Measurements from ENCODE around the gene NIM1K.
"Not testable (repeated sequence)": the region's sequence is repeated elsewhere in the genome, so short reads cannot be mapped to it uniquely, and the experiment has no call there.

Gene NIM1K

DNA sequence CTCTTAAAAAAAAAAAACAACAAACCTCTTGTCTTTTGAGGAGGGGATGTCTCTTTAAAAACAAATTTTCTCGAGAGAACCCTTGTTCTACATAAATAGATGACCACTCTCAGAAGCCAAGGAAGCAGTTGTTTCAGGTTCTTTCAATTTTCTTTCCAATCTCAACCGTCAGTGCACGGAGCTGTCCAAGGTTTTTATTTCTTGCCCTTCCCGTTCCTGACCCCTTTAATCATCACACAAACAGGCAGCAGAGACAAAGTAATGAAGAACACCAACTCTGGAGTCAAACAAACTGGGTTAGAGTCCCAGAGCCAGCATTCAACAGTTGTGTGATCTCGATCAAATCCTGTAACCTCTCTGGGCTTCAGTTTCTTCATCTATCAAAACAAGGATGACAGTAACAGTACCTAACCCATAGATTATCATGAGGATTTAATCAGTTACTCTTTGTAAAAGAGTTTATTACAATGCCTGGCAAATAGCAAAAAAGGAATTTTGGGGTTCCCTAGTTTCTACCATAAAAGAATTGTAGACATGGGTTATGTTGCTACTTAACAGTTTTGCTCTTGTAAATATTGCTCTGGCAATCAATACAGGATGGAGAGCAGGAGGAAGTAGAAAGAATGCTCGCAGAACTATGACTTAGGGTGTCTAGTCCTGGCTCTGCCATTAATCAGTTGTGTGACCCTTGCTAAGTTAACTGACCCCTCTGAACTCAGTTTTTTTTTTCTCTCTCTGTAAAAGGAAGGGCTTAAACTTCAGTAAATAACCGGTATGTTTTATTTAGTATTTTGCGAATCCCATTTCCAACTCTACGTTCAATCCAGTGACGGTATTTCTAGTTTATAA lies 1.0 kb upstream of the NIM1K start:
- in situ Hi-C loops (cut with MboI; ENCODE audit: low sequenced_read_pairs): no loop called here

DNA sequence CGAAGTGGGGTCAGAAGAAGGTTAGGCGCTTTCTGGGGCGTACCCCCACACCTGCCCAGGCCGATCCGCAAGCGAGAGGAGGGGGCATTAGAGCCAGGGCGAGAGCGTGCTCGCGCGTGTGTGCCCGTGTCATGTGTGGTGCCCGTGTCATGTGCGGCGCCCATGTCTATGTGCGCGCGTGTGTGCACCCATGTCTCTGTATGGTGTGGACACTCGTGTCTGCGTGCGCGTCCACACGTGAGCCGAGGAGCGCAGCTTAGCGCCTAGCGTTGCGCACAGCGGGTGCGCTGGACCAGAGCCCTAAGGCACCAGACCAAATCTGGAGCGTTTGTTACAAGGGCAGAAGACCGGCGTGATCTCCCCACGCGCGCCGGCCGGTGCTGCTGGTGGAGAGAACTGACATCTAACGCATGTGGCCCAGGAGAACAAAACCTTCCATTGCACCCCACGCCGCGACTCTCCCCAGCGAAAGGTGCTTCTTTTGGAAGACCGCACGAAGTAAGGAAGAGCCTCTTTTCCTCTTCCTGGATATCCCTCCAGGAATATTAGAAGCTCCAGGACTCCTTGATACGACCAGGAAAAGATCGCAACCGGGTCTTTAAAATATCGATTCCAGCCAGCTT lies 644 bp downstream of the NIM1K start:
- in situ Hi-C loops (cut with MboI; ENCODE audit: low sequenced_read_pairs): no loop called here

- in situ Hi-C loops (cut with MboI; ENCODE audit: low sequenced_read_pairs): no loop called here
Measured at GRCh38 chr5:43193181-43193893, 1.3 kb downstream of the NIM1K start.

DNA sequence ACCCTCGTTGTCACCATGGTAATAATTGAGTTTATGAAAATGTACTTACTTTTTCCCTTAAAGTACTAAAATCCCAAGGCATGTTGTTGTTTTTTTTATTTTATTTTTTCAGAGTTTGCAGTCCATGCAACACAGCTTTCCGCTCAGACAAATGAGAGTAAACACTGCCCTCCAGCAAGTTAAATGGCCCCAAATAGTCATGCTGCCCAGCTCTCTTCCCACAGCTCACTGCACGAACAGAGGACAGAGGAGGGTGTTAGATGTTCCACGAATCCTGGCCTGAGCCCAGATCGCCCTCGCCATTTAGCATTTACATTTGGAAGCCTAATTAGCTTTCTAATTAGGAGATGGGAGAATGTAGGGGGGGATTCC lies 1.9 kb downstream of the NIM1K start:
- in situ Hi-C loops (cut with MboI; ENCODE audit: low sequenced_read_pairs): no loop called here

DNA sequence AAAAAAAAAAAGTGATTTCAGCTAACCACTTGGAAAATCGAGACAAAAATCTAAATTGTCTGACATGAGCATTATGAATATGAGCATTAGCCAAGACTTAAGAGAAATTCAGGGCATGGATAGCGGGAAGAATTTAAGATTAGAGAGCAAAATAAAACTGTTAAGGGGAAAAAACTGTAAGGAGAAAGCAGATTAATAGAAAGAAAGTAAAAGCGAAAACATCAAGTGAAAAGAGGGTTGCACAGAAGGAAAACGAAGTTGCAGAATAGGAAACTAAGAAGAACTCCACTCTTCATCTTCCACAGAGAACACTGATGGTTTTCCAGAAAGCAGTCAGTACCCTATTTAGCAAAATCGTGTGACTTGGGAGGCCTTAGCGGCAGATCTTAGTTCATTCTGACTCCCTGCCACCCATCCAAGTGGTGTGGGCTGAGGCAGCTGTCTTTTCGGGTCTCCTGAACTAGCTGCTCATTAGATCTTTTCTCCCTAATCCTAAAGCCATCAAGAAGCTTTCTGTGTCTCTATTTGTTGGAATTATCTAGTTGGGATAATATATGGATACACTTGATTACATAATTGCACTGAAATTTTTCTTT lies 3.7 kb downstream of the NIM1K start:
- in situ Hi-C loops (cut with MboI; ENCODE audit: low sequenced_read_pairs): no loop called here

GRCh38 chr5:43197535-43197934 lies 5.5 kb downstream of the NIM1K start:
- in situ Hi-C loops (cut with MboI; ENCODE audit: low sequenced_read_pairs): no loop called here

DNA sequence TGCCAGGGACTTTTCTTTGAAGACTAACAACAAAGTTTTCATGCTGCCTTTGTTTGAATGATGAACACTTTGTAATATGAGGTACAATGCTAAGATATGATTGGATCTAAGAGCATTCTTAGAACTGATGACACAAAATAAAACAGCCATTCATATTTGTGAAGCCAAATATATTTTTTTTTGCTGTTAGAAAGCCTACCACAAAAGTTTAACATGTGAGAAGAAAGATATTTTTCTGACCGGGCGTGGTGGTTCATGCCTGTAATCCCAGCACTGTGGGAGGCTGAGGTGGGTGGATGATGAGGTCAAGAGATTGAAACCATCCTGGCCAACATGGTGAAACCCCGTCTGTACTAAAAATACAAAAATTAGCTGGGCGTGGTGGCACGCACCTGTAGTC lies 9.4 kb downstream of the NIM1K start:
- in situ Hi-C loops (cut with MboI; ENCODE audit: low sequenced_read_pairs): not testable (repeated sequence)

- in situ Hi-C loops (cut with MboI; ENCODE audit: low sequenced_read_pairs): no loop called here
Measured at GRCh38 chr5:43202380-43202779, 10.4 kb downstream of the NIM1K start.

DNA sequence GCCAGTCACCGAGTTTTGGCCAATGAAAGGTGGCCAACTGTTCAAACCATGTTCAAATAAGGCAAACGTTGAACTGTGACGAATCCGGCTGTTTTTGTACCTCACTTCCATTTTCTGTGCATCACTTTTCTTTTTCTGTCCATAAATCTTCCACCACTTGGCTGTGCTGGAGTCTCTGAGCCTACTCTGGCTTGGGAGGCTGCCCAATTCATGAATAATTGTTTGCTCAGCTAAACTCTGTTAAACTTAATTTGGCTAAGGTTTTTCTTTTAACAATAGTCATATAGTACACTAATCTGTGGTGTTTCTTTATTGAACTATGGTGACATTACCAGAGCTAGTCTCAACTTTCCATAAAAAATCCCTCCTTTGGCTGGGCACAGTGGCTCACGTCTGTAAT lies 11.3 kb downstream of the NIM1K start:
- in situ Hi-C loops (cut with MboI; ENCODE audit: low sequenced_read_pairs): no loop called here

DNA sequence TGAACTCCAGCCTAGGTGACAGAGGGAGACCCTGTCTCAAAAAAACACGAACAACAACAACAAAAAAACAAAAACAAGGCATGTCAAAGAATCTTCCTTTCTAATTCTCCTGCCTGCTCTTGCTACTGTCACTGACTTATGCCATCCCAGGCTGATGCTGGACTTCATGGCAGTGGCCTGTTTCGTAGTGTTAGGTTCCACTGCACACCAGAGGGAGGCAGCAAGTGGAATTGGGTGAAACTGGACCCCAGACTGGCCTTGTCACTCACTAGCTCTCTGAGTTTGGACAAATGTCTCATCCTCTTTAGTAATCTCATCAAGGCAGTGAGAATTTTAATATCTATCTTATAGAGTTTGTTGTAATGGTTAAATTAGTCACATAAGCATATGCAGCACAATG lies 12.9 kb downstream of the NIM1K start:
- in situ Hi-C loops (cut with MboI; ENCODE audit: low sequenced_read_pairs): no loop called here

DNA sequence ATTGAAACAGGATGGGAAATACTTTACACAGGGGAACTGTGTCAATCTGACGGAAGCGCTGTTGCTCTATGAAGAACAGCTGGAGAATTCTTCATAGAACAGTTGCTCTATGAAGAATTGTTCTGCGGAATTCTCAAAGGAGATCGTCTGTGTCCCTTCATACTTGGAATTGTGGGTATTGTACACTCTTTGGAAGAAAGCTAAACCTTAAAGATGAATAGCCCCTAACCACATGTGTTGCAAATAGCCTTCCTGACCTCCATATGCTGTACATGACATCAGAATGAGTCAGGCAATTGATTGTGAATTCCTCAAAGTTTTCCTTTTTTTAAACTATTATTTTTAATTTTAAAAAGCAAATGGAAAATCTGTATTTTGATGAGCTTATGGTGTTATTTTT lies 15.6 kb downstream of the NIM1K start:
- in situ Hi-C loops (cut with MboI; ENCODE audit: low sequenced_read_pairs): no loop called here

DNA sequence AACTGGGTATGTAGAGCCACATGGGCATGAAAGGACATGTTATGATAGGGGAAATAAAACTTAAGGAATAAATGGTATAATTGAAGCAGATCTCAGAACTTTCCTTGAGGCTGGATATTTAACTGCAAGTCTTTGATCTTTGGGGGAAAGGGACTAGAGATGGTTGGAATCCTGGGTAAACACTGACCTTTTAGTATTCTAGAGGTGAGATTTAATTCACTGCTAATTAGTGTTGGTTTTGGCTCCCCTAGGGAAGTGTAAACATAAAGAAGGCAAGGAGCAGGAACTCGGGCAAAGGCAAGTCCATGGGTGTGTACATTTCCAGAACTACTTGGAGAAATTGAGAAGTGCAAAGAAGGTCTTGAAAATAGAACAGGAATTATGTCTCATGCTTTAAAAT lies 16.6 kb downstream of the NIM1K start:
- in situ Hi-C loops (cut with MboI; ENCODE audit: low sequenced_read_pairs): no loop called here

- in situ Hi-C loops (cut with MboI; ENCODE audit: low sequenced_read_pairs): no loop called here
Measured at GRCh38 chr5:43209060-43209459, 17.0 kb downstream of the NIM1K start.

DNA sequence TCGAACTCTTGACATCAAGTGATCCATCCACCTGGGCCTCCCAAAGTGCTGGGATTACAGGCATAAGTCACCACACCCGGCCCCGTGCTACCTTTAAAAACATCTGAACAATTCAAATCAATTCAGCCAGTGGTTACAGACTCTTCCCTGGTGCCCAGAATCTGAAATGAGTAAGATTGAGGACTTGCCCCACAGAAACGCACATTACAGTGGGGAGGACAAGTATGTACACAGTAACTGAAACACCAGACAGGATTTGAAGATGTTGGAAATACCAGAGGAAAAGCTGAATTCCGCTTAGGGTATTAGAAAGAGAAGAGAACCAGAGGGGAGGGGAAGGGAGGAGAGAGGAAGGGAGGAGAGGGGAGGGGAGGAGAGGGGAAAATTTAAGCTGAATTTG lies 17.8 kb downstream of the NIM1K start:
- in situ Hi-C loops (cut with MboI; ENCODE audit: low sequenced_read_pairs): no loop called here

DNA sequence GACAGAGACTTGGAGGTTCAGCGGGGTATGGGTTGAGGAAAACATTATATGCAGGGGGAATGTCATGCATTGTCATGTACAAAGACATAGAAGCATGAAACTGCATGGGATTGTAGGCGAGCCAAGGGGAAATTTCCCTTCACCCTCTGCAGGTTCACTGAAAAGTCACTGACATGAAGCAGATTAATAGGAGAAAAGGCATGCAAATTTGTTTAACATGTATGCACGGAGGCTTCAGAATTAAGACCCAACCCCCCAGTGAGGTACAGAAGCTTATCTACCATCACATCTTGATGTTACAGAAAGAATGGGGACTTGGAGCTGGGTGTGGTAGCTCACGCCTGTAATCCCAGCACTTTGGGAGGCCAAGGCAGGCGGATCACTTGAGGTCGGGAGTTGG lies 18.5 kb downstream of the NIM1K start:
- in situ Hi-C loops (cut with MboI; ENCODE audit: low sequenced_read_pairs): no loop called here

DNA sequence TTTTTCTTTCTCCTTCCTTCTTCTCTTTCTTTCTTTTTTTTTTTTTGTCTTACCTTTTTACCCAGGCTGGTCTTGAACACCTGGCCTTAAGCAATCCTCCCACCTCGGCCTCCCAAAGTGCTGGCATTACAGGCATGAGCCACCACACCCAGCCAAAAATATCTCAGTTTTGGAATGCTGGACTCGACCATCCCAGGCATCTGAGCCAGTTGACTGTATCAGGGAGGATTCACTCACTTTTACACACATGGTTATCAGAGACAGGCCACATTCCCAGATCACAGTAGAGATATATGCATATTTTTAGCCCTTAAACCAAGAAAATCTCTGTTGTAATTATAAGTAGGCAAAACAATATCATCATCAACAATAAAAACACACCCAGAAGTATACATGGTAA lies 21.9 kb downstream of the NIM1K start:
- in situ Hi-C loops (cut with MboI; ENCODE audit: low sequenced_read_pairs): no loop called here

- in situ Hi-C loops (cut with MboI; ENCODE audit: low sequenced_read_pairs): no loop called here
Measured at GRCh38 chr5:43215073-43215631, 23.1 kb downstream of the NIM1K start.

DNA sequence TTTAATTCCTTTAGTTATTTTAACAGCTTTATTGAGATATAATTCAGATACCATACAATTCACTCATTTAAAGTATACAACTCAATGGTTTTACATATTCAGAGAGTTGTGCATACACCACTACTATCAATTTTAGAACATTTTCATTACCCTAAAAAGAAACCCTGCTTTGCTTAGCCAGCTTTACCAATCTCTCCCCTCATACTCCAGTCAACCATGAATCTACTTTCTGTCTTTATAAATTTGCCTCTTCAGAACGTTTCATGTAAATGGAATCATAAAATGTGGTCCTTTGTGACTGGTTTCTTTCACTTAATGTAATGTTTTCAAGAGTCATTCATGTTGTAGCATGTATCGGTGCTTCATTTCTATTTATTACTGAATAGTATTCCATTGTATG lies 24.9 kb downstream of the NIM1K start:
- in situ Hi-C loops (cut with MboI; ENCODE audit: low sequenced_read_pairs): no loop called here

GRCh38 chr5:43219120-43219519 lies 27.1 kb downstream of the NIM1K start:
- in situ Hi-C loops (cut with MboI; ENCODE audit: low sequenced_read_pairs): no loop called here

DNA sequence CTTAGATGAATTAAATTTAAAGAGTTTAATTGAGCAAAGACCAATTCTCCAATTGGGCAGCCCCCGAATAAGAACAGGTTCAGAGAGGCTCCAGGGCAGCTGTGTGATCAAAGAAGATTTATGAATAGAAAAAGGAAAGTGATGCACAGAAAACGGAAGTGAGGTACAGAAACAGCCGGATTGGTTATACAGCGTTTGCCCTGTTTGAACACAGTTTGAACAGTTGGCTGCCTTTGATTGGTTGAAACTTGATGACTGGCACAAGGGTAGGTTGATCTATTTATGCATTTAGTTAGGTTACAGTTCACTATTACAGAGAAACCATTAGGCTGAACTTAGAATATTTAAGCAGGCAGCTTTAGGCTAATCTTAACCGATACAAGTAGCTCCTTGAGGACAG lies 29.5 kb downstream of the NIM1K start:
- in situ Hi-C loops (cut with MboI; ENCODE audit: low sequenced_read_pairs): no loop called here

DNA sequence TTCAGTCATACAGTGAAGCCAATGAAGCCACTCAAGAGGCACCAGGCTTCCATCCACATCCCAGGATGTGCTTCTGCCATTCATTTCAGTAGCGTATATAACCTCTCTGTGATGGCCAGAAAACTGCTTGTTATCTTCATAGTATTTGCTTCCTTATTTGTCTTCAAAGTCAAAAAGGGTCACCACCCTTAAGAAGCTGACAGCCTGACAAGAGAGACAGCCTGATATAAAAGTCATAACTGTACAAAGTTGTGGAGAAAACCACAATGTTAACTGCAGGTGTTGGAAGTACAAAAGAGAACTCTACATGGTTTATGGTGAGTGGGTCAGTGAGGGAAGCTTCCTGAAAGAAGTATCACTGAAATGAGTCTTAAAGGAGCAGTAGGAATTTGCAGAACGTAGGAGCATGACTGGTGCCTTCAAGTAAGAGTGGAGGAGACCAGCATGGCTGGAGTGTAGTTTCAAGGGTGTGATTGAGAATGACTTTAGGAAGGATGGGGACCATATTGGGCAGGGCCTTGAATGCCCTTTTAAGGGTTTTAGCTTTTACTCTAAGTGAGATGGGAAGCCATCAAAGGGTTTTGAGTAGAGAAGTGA lies 33.7 kb downstream of the NIM1K start:
- in situ Hi-C loops (cut with MboI; ENCODE audit: low sequenced_read_pairs): no loop called here
